Activated CD8-positive, alpha-beta memory T cell treated with anti-CD3 and anti-CD28 coated beads for 24 hours (primary cell): ENCODE results near the gene SLC9B2.

Experiments
- DNase-seq: peaks from one replicate; pipeline ENCODE4 v3.0.0-alpha.2; 2020

SLC9B2 gene

GRCh38 chr4:103075894-103076746, 441 bp downstream of the SLC9B2 start:
- DNase-seq: peak; percentile 91

GRCh38 chr4:103075435-103075893, 1.1 kb downstream of the SLC9B2 start:
- DNase-seq: no peak

- DNase-seq: no peak
These were observed 1.7 kb downstream of the SLC9B2 start for GRCh38 chr4:103074744-103075434.

GRCh38 chr4:103073792-103074438, 2.6 kb downstream of the SLC9B2 start:
- no peak for DNase-seq

- no peak for DNase-seq
These were observed 8.6 kb downstream of the SLC9B2 start for GRCh38 chr4:103067841-103068547.

- DNase-seq: no peak
These were observed 16.0 kb downstream of the SLC9B2 start for GRCh38 chr4:103060453-103061148.

GRCh38 chr4:103054030-103054429, 22.5 kb downstream of the SLC9B2 start:
- DNase-seq: no peak

- DNase-seq: no peak
These were observed 23.8 kb downstream of the SLC9B2 start for GRCh38 chr4:103052779-103053178.

- DNase-seq: no peak
These were observed 24.4 kb downstream of the SLC9B2 start for GRCh38 chr4:103052145-103052544.

GRCh38 chr4:103050736-103051436, 25.7 kb downstream of the SLC9B2 start:
- DNase-seq: no peak

GRCh38 chr4:103046416-103047290, 29.9 kb downstream of the SLC9B2 start:
- no peak for DNase-seq

- no peak for DNase-seq
These were observed 32.4 kb downstream of the SLC9B2 start for GRCh38 chr4:103044183-103044582.

- no peak for DNase-seq
These were observed 40.4 kb downstream of the SLC9B2 start for GRCh38 chr4:103036169-103036568.

- no peak for DNase-seq
These were observed 44.0 kb downstream of the SLC9B2 start for GRCh38 chr4:103032574-103032973.

GRCh38 chr4:103030791-103031190, 45.8 kb downstream of the SLC9B2 start:
- DNase-seq: no peak

- no peak for DNase-seq
These were observed 47.3 kb downstream of the SLC9B2 start for GRCh38 chr4:103029300-103029699.

- DNase-seq: no peak
These were observed 49.7 kb downstream of the SLC9B2 start for GRCh38 chr4:103026868-103027267.

- no peak for DNase-seq
These were observed 51.6 kb downstream of the SLC9B2 start for GRCh38 chr4:103024996-103025395.

- no peak for DNase-seq
These were observed 55.4 kb downstream of the SLC9B2 start for GRCh38 chr4:103021120-103021519.

- peak; percentile 97 for DNase-seq
These were observed 57.0 kb downstream of the SLC9B2 start, which contains the start of gene SLC9B1 for GRCh38 chr4:103019308-103020124. Gene SLC9B1, minus strand, starts transcription at chr4:103019705. Its CDS starts 27,994 bp downstream, at chr4:102991711.
